Adipocyte (in vitro differentiated cells): ENCODE results near the gene ATR.
"Not testable (repeated sequence)": the region's sequence is repeated elsewhere in the genome, so short reads cannot be mapped to it uniquely, and the experiment has no call there.

ENCODE experiments used
- DNase-seq: peaks from one replicate; pipeline ENCODE4 v3.0.0-alpha.2; 2015; ENCODE audit warnings: low read depth
- H3K27me3 ChIP-seq: replicated peaks from 2 replicates; pipeline ENCODE4 v1.7.0; 2013; ENCODE audit warnings: mild to moderate bottlenecking, low read length, moderate library complexity; ENCODE audit not compliant: control insufficient read depth, insufficient read depth
- H3K36me3 ChIP-seq: 2 replicates; pipeline ENCODE4 v1.7.0; 2013; ENCODE audit warnings: low read length, mild to moderate bottlenecking, moderate library complexity; ENCODE audit not compliant: control insufficient read depth, insufficient read depth, severe bottlenecking
- H3K4me1 ChIP-seq: 2 replicates; pipeline ENCODE4 v1.7.0; 2013; ENCODE audit warnings: mild to moderate bottlenecking, low read length, moderate library complexity; ENCODE audit not compliant: control insufficient read depth, insufficient read depth
- H3K4me3 ChIP-seq: 2 replicates; pipeline ENCODE4 v1.7.0; 2013; ENCODE audit warnings: mild to moderate bottlenecking, low read length, moderate library complexity
- H3K9ac ChIP-seq: 2 replicates; pipeline ENCODE4 v1.7.0; 2013; ENCODE audit warnings: mild to moderate bottlenecking, low read length, moderate library complexity
- H3K9me3 ChIP-seq: 2 replicates; pipeline ENCODE4 v1.7.0; 2013; ENCODE audit warnings: mild to moderate bottlenecking, low read length, moderate library complexity; ENCODE audit not compliant: control insufficient read depth

Gene ATR

DNA sequence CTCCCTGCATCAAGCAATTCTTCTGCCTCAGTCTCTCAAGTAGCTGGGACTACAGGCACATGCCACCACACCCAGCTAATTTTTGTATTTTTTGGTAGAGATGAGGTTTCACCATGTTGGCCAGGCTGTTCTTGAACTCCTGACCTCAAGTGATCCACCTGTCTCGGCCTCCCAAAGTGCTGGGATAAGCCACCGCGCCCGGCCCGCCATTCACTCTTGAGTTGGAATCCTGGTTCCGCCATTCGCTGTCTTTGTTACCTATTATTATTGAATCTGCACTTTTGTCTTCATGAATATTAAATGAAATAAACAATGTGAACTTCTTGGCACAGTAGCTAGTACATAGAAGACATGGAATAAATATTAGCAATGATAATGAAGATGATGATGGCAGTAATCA is 13.7 kb upstream of the ATR start:
- H3K4me3 ChIP-seq, H3K36me3 ChIP-seq, DNase-seq, H3K4me1 ChIP-seq, H3K9me3 ChIP-seq, H3K27me3 ChIP-seq, H3K9ac ChIP-seq: not testable (repeated sequence)

DNA sequence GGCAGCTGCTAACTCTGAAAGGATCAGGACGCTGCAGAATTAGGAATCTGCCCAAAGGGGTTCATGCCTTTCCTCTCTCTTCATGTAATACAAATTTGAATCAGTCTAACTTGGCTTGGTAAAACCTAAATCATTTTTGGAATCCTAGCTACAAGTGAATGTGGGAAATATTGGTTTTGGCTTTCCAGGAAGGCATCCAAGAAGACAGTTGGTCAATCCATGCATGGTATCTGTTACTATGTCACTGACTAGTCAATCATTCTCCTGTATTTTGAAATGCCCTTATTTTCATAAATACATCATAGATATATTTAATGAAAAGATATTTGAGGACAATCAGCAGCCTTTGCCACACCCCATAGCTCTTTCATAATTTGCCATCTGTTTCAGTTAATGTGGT is 10.2 kb upstream of the ATR start:
- Histone ChIP-seq H3K36me3 (no peaks in the 10 kb centered on the region), H3K27me3 (no peaks in the 10 kb centered on the region), H3K9ac (no peak overlapping the region), H3K4me1 (peaks cover 7% of the 10 kb centered on the region), H3K9me3 (no peaks in the 10 kb centered on the region), H3K4me3 (no peak overlapping the region)
- DNase-seq: no peak

DNA sequence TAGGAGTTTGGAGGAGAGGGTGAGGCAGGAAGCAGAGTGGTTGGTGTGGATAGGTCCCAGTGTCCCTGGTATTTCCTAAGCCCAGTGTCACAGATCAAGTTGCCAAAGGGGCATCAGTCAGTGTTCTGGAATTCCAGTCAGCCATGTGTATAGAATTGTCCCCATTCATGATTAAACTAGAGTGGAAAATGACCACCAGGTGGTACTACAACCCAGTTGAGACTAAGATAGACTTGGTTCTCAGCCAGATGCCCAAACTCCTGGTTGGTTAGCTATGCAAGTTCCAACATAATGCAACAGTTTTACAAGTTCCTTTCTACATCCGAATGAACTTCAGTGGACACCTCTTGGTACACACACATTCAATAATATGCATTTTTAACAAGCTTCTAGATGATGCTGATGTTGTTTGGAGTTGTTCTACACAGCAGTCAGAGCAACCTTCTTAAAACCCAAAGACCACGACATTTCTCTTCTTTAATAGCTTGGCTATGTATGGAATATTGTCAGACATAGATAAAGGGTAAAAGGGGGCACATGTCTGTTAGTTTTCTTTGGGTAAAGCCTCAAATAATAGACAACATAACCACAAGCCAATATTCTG is 8.4 kb upstream of the ATR start:
- no peaks in the 10 kb centered on the region for H3K9me3 ChIP-seq
- H3K9ac ChIP-seq: no peak overlapping the region
- H3K4me1 ChIP-seq: peaks cover 7% of the 10 kb centered on the region
- no peaks in the 10 kb centered on the region for H3K27me3 ChIP-seq
- DNase-seq: peak; percentile 94
- H3K36me3 ChIP-seq: no peaks in the 10 kb centered on the region
- no peak overlapping the region for H3K4me3 ChIP-seq

DNA sequence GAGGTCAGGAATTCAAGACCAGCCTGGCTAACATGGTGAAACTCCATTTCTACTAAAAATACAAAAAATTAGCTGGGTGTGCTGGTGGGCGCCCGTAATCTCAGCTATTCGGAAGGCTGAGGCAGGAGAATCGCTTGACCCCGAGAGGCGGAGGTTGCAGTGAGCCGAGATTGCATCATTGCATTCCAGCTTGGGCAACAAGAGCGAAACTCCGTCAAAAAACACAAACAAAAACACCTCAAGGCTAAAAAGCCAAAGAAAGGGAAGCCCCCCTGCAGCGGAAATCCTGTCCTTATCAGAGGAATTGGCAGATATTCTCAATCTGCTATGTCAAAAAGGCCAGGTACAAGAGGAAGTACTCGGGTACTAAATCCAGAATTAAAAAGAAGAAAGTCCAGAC is 2.5 kb upstream of the ATR start:
- DNase-seq, H3K9ac ChIP-seq, H3K36me3 ChIP-seq, H3K27me3 ChIP-seq, H3K9me3 ChIP-seq, H3K4me3 ChIP-seq: not testable (repeated sequence)
- peaks cover 23% of the 10 kb centered on the region for H3K4me1 ChIP-seq

DNA sequence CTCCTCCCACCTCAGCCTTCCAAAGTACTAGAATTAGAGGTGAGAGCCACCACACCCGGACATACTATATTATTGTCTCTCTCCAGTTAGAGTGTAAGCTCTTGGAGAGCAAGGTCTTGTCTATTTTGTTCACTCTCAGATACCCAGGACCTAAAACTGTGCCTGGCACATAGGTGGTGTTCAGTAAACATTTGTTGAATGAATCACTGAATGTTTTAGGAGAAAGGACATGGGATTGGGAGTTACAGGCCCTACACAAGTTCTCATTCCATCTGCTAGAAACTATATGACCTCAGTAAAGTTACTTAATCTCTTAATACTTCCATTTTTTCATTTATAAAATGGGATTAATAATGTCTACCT is 1.5 kb upstream of the ATR start:
- Histone ChIP-seq H3K36me3 (no peaks in the 10 kb centered on the region), H3K9me3 (no peaks in the 10 kb centered on the region), H3K4me1 (peaks cover 30% of the 10 kb centered on the region), H3K4me3 (no peak overlapping the region), H3K9ac (no peak overlapping the region), H3K27me3 (no peaks in the 10 kb centered on the region)
- no peak for DNase-seq

DNA sequence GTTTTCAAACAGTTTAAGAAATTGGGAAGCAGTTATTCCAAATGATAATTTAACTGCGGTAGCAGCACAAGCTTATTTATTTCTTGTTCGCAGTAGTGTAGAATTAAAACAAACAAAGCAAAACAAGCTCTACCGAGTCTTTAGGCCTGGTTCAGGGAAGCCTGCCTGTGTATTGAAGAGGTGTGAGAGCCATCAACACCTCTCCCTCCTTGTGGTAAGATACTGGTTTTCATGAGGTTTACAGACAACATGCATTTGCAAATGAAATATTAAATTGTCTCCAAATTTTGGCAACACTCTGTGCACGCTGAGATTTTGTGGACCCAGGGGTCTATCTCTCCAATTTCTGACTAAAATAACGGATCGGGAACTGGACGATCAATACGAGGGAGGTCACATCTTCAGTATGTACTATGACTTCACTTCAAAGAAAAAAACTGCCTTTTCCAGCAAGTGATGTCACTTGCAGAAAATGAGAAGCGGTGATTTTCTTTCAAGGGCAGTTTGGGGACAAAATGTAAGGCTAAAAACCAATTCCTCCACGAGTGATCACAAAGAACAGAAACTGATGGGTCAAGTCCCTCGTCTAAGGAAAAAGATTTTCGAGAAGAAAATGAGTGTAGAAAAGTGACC is 721 bp downstream of the ATR start:
- no peaks in the 10 kb centered on the region for H3K9me3 ChIP-seq
- H3K27me3 ChIP-seq: no peaks in the 10 kb centered on the region
- peak; percentile 63 for DNase-seq
- H3K4me3 ChIP-seq: peak overlapping the region; percentile 97
- no peaks in the 10 kb centered on the region for H3K36me3 ChIP-seq
- H3K4me1 ChIP-seq: peaks cover 30% of the 10 kb centered on the region
- H3K9ac ChIP-seq: peak overlapping the region; percentile 94

DNA sequence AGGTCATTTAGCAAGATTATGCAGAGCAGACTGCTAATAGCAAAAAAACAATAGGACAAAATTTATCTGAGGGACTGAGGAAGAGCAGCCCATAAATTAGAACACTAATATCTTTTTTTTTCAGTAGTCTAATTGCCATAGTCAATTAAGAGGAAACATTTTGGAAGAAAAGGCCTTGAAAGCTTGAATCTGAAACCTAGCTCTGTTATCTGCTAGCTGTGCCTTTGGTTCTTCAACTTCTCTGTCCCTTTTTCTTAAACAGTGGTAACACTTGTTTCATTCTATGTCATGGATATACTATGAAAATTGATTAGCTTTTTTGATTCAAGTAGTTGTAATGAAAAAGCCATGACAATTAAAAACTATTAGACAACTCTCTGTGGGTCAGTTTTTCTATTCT is 1.7 kb downstream of the ATR start:
- peaks cover 30% of the 10 kb centered on the region for H3K4me1 ChIP-seq
- H3K9me3 ChIP-seq: no peaks in the 10 kb centered on the region
- DNase-seq: no peak
- H3K27me3 ChIP-seq: no peaks in the 10 kb centered on the region
- no peaks in the 10 kb centered on the region for H3K36me3 ChIP-seq
- H3K4me3 ChIP-seq: peak overlapping the region; percentile 97
- no peak overlapping the region for H3K9ac ChIP-seq

DNA sequence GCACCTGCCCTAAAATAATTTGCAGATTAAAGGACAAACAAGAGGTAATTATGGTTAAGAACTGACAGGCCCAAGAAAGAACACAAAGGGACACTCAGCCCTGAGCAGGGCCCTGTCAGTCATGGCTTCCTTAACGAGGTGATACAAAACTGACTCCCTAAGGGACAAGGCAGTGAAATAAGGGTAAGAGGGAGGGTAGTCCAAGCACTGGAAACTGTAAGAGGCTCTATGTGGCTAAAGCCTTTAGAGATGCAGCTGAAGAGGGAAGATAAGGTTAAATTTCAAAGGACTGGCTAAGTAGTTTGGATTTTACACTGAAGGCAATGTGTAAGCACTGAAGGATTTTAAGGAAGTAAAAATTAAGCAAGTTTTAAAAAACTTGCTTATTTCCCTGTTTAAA is 3.9 kb downstream of the ATR start:
- H3K27me3 ChIP-seq: no peaks in the 10 kb centered on the region
- no peak overlapping the region for H3K4me3 ChIP-seq
- H3K4me1 ChIP-seq: peaks cover 27% of the 10 kb centered on the region
- peaks cover 3% of the 10 kb centered on the region for H3K36me3 ChIP-seq
- no peaks in the 10 kb centered on the region for H3K9me3 ChIP-seq
- no peak for DNase-seq
- no peak overlapping the region for H3K9ac ChIP-seq

DNA sequence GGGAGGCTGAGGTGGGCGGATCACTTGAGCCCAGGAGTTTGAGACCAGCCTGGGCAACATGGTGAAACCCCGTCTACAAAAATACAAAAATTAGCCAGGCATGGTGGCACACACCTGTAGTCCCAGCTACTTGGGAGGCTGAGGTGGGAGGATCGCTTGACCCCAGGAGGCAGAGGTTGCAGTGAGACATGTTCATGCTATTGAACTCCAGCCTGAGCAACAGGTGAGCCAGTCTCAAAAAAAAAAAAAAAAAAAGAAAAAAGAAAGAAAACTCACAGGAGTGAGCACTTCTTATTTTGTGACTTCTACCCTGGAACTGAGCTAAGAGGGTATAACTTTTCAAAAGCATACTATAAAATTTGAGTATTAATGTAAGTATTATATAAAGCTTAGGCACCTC is 4.3 kb downstream of the ATR start:
- DNase-seq, H3K36me3 ChIP-seq, H3K27me3 ChIP-seq, H3K4me3 ChIP-seq, H3K9me3 ChIP-seq, H3K9ac ChIP-seq: not testable (repeated sequence)
- H3K4me1 ChIP-seq: peaks cover 23% of the 10 kb centered on the region

DNA sequence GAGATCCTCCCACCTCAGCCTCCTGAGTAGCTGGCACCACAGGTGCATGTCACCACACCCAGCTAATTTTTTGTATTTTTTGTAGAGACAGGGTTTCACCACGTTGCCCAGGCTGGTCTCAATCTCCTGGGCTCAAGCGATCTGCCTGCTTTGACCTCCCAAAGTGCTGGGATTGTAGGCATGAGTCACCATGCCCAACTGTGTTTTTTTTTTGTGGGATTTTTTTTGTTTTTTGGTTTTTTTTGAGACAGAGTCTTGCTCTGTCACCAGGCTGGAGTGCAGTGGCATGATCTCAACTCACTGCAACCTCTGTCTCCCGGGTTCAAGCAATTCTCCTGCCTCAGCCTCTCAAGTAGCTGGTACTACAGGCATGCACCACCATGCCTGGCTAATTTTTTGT is 9.1 kb downstream of the ATR start:
- peaks cover 23% of the 10 kb centered on the region for H3K36me3 ChIP-seq
- not testable (repeated sequence) for H3K4me3 ChIP-seq, H3K4me1 ChIP-seq, H3K9ac ChIP-seq, H3K27me3 ChIP-seq, DNase-seq, H3K9me3 ChIP-seq

DNA sequence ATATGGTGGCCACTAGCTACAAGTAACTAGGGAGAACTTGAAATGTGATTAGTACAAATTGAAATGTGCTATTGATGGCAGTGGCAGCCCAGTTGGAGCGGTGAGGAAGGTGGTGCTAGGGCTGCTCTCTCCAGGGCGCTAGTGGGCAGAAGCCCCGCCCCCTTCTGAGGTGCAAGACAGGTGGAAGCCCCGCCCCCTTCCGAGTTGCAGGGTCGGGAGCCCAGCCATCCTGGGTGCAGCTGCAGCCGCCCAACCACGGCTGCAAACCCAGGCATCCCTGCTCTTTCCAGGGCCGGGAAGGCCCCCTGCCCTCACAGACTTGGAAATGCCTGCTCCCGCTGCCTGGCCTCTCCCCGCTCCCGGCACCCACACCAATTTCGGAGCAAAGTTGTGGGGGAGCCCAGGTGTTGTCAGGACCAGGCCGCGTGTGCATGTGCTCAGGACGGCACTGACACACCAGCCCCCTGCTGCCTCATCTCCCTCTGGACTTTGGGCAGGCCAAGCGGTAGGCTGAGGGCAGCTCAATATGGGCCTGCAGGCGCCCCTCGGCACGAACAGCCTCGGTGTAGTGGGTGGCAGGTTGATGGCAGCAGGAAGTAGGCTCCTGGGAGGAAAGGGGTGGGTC is 10.0 kb downstream of the ATR start:
- H3K9me3 ChIP-seq: no peaks in the 10 kb centered on the region
- no peak overlapping the region for H3K9ac ChIP-seq
- H3K27me3 ChIP-seq: no peaks in the 10 kb centered on the region
- H3K36me3 ChIP-seq: peaks cover 32% of the 10 kb centered on the region
- H3K4me1 ChIP-seq: no peaks in the 10 kb centered on the region
- no peak for DNase-seq
- H3K4me3 ChIP-seq: no peak overlapping the region

DNA sequence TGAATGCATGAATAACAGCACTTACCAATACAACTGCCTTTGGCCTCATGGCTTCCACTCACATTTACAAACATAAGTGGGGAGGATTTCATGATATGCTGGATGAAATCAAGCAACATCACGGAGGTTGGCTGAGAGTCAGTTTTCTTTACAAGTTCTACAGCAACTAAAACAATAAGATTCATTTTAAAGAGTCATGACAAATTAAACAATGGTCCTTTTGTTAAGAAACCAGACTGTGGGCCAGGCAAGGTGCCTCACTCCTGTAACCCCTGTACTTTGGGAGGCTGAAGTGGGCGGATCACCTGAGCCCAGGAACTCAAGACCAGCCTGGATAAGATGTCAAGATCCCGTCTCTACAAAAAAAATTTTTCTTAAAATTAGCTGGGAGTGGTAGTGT is 12.4 kb downstream of the ATR start:
- no peaks in the 10 kb centered on the region for H3K4me1 ChIP-seq
- H3K9me3 ChIP-seq: no peaks in the 10 kb centered on the region
- DNase-seq: no peak
- no peaks in the 10 kb centered on the region for H3K27me3 ChIP-seq
- peaks cover 53% of the 10 kb centered on the region for H3K36me3 ChIP-seq
- no peak overlapping the region for H3K9ac ChIP-seq
- H3K4me3 ChIP-seq: no peak overlapping the region
